ENCODE measurements around the gene AGA. TPM values are rescaled to one million over a fixed set of nuclear protein-coding genes. Genes with fewer than 3 reads are reported as not detected.

Gene AGA
- total RNA-seq, 1 donor from 2014 or later = 20.6 TPM

DNA sequence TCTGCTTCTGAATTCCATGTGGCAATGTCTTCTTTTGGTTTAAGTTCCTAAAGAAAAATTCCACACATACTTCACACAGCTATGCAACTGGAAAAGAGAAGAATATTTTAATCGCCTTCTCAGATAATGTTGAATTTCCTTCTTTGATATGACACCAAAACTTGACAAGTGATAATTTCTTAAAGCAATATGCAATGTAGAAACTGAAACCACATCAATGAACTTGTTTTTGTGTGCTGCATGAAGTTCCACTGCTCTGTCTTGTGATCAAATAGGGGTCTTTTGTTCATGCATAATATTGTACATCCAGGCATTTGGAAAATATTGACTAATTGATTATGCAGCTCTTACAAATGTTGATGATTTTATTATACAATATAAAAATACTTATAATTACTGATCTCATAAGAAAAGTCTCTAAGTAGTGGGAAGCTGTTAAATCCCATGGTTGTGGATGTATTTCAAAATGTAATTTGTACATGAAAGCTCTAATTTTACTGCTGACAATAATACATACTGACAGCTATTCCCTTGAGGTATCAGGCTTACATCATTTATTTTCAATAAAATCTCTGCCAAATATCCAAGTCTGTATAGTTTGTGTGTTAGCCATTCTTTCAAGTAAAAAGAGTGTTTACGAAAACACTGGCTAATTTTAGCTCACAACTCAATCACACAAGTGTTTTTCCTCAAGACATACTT is 56.5 kb downstream of the AGA start:
- no peak for ATAC-seq

- ATAC-seq = no peak
These were observed 57.3 kb downstream of the AGA start for GRCh38 chr4:177384856-177385397.

- ATAC-seq = no peak
These were observed 60.4 kb downstream of the AGA start for GRCh38 chr4:177381762-177382310.

Other genes starting within 250 kb of the AGA start
- gene NEIL3, start 132.6 kb downstream of the AGA start, total RNA-seq = 3.8 TPM

All from esophagus mucosa (tissue), 1 donor.